ENCODE results near the gene SCGB3A1.

SCGB3A1 gene

DNA sequence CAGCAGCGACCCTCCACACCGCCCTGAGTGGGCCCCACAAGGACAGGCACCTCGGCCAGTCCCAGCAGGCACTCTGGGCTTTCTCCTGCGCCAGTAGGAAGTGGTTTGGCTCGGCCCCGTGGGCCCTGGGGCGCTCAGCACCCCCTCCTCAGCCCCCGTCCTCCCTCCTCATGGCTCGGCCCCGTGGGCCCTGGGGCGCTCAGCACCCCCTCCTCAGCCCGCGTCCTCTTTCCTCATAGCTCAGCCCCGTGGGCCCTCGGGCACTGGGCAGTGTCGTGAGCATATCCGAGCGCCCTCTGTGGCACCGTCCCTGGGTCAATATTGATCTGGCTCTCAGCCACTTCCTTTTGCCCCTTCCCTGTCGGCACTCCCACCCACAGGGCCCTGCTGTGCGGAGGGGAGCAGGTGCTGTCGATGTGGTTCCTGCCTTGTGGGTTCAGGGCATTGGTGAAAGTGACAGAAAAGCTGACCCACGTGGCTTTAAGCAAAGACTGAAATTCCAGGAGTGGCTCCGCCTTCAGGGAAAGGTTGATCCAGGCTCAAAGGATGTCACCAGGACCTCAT lies 5.5 kb upstream of the SCGB3A1 start:
- in situ Hi-C loops (cut with HindIII; ENCODE audit: low sequenced_read_pairs): no loop called here
- DNase-seq (ENCODE audit: low read depth): no peak
- H3K4me3 ChIP-seq (ENCODE audit: low read depth, low read length): no peak overlapping the region
- TF ChIP-seq, protein P1, sequence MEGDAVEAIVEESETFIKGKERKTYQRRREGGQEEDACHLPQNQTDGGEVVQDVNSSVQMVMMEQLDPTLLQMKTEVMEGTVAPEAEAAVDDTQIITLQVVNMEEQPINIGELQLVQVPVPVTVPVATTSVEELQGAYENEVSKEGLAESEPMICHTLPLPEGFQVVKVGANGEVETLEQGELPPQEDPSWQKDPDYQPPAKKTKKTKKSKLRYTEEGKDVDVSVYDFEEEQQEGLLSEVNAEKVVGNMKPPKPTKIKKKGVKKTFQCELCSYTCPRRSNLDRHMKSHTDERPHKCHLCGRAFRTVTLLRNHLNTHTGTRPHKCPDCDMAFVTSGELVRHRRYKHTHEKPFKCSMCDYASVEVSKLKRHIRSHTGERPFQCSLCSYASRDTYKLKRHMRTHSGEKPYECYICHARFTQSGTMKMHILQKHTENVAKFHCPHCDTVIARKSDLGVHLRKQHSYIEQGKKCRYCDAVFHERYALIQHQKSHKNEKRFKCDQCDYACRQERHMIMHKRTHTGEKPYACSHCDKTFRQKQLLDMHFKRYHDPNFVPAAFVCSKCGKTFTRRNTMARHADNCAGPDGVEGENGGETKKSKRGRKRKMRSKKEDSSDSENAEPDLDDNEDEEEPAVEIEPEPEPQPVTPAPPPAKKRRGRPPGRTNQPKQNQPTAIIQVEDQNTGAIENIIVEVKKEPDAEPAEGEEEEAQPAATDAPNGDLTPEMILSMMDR (IDR thresholded peaks at IDR 0.05; ENCODE audit: low read depth, low read length, missing control alignments): no peak

- no peak for DNase-seq (ENCODE audit: low read depth)
- in situ Hi-C loops (cut with HindIII; ENCODE audit: low sequenced_read_pairs): no loop called here
- TF ChIP-seq, protein P1 (IDR thresholded peaks at IDR 0.05; ENCODE audit: low read depth, low read length, missing control alignments): no peak
- no peak overlapping the region for H3K4me3 ChIP-seq (ENCODE audit: low read depth, low read length)
Observed at GRCh38 chr5:180596115-180596667, 4.9 kb upstream of the SCGB3A1 start.

DNA sequence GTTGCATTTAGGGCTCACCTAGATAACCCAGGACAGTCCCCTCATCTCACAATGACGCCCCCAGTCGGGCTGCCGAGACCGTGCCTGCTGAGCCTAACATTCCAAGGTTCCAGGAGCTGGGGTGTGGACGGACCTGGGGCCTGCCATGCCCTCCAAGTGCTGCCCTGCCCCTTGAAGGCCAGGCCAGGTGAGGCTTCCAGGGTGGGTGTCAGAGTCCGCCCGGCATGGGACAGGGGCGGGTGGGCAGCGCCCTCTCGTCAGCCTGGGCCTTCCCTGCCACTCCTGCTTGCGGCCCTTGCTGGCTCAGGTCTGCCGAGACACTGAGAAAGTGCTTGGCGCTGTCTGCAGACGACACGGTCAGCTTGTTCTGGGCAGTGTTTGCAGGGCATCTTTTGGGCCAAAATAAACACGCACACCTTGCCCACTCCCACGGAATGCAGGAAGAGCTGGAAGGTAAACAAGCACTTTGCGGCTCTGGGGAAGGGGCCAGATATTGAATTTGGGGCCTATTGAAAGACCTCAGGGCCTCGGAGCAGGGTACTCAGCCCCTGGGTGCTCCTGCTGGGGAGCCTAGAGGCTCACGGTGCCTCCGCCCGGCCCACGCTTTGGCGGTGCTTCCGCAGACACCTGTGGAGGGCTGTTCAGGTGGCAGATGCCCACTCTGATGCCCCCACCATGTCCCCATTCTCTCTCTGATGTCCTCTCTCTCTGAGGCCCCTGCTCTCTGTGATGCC lies 4.2 kb upstream of the SCGB3A1 start:
- in situ Hi-C loops (cut with HindIII; ENCODE audit: low sequenced_read_pairs): no loop called here
- no peak overlapping the region for H3K4me3 ChIP-seq (ENCODE audit: low read depth, low read length)
- TF ChIP-seq, protein P1 (IDR thresholded peaks at IDR 0.05; ENCODE audit: low read depth, low read length, missing control alignments): no peak
- no peak for DNase-seq (ENCODE audit: low read depth)

GRCh38 chr5:180595046-180595379 lies 3.7 kb upstream of the SCGB3A1 start:
- TF ChIP-seq, protein P1 (IDR thresholded peaks at IDR 0.05; ENCODE audit: low read depth, low read length, missing control alignments): no peak
- in situ Hi-C loops (cut with HindIII; ENCODE audit: low sequenced_read_pairs): no loop called here
- no peak overlapping the region for H3K4me3 ChIP-seq (ENCODE audit: low read depth, low read length)
- DNase-seq (ENCODE audit: low read depth): no peak

- TF ChIP-seq, protein P1 (IDR thresholded peaks at IDR 0.05; ENCODE audit: low read depth, low read length, missing control alignments): no peak
- H3K4me3 ChIP-seq (ENCODE audit: low read depth, low read length): no peak overlapping the region
- in situ Hi-C loops (cut with HindIII; ENCODE audit: low sequenced_read_pairs): no loop called here
- no peak for DNase-seq (ENCODE audit: low read depth)
Observed at GRCh38 chr5:180594311-180595045, 3.2 kb upstream of the SCGB3A1 start.

DNA sequence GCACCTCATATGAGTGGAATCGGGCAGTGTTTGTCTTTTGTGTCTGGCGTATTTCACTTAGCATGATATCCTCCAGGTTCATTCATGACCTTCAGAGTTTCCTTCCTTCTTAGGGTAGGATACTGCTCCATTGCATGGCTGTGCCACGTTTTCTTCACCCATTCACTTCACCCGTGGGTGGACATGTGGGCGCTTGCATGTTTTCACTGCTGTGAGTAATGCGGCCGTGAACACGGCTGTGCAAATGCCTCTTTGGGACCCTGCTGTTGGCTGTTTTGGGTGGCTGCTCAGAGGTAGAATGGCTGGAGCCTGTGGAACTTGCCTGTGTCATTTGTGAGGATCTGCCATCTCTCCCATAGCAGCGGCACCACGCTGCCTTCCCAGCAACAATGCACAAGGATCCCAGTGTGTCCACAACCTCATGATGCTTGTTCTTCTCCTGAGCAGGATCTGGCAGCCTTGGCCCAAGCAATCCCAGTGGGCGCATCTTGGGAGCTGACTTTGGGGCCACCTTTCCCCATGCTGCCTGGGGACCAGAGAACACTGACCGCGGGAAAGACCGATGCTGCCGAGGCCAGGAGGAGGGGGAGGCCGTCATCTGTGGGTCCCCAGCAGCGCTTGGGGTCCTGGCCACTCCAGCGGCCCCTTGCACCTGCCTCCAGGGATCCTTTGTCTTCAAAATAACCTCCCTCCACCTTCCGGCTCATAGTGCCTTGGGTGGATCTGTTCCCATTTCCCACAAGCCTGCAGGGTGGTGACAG lies 2.3 kb upstream of the SCGB3A1 start:
- in situ Hi-C loops (cut with HindIII; ENCODE audit: low sequenced_read_pairs): no loop called here
- no peak for DNase-seq (ENCODE audit: low read depth)
- TF ChIP-seq, protein P1 (IDR thresholded peaks at IDR 0.05; ENCODE audit: low read depth, low read length, missing control alignments): no peak
- no peak overlapping the region for H3K4me3 ChIP-seq (ENCODE audit: low read depth, low read length)

All from astrocyte of the cerebellum (primary cell).